GM19463 (cell line): ENCODE data around the gene PCDH18.
"Not testable (repeated sequence)": the region's sequence is repeated elsewhere in the genome, so short reads cannot be mapped to it uniquely, and the experiment has no call there.

ENCODE experiments used
- ATAC-seq: cut with Tn5 transposase; IDR thresholded peaks from one replicate; pipeline ENCODE4 v1.9.1; 2021; ENCODE audit warnings: mild to moderate bottlenecking, moderate library complexity; ENCODE audit not compliant: unreplicated experiment

The PCDH18 gene

GRCh38 chr4:137531986-137532868 is at the start of gene PCDH18:
PCDH18 (minus strand) TSS chr4:137532494; CDS start chr4:137532088, 406 bp downstream.
- ATAC-seq, result peak; percentile 72

- ATAC-seq, result no peak
Observed at GRCh38 chr4:137576446-137576845, 44.2 kb upstream of the PCDH18 start.

- ATAC-seq, result no peak
Observed at GRCh38 chr4:137572647-137573046, 40.4 kb upstream of the PCDH18 start.

GRCh38 chr4:137572163-137572562 is 39.9 kb upstream of the PCDH18 start:
- ATAC-seq, result no peak

GRCh38 chr4:137559801-137560200 is 27.5 kb upstream of the PCDH18 start:
- ATAC-seq, result no peak

GRCh38 chr4:137558951-137559350 is 26.7 kb upstream of the PCDH18 start:
- no peak for ATAC-seq

- ATAC-seq, result no peak
Observed at GRCh38 chr4:137545461-137545861, 13.2 kb upstream of the PCDH18 start.

GRCh38 chr4:137543648-137544047 is 11.4 kb upstream of the PCDH18 start:
- ATAC-seq, result no peak

GRCh38 chr4:137543198-137543597 is 10.9 kb upstream of the PCDH18 start:
- no peak for ATAC-seq

- no peak for ATAC-seq
Observed at GRCh38 chr4:137541876-137542646, 9.8 kb upstream of the PCDH18 start.

GRCh38 chr4:137541181-137541580 is 8.9 kb upstream of the PCDH18 start:
- no peak for ATAC-seq

GRCh38 chr4:137540356-137540755 is 8.1 kb upstream of the PCDH18 start:
- ATAC-seq, result no peak

GRCh38 chr4:137538526-137538925 is 6.2 kb upstream of the PCDH18 start:
- no peak for ATAC-seq

GRCh38 chr4:137537807-137538206 is 5.5 kb upstream of the PCDH18 start:
- ATAC-seq, result not testable (repeated sequence)

GRCh38 chr4:137536789-137537561 is 4.7 kb upstream of the PCDH18 start:
- ATAC-seq, result no peak

GRCh38 chr4:137535718-137536117 is 3.4 kb upstream of the PCDH18 start:
- ATAC-seq, result no peak

GRCh38 chr4:137534516-137534915 is 2.2 kb upstream of the PCDH18 start:
- no peak for ATAC-seq

GRCh38 chr4:137533855-137534254 is 1.6 kb upstream of the PCDH18 start:
- no peak for ATAC-seq

- ATAC-seq, result peak; percentile 21
Observed at GRCh38 chr4:137532869-137533236, 559 bp upstream of the PCDH18 start.

GRCh38 chr4:137531168-137531985 is 917 bp downstream of the PCDH18 start:
- peak; percentile 1 for ATAC-seq
